Measurements from ENCODE around the gene PGK1. TPM values are rescaled to one million over a fixed set of nuclear protein-coding genes. Genes with fewer than 3 reads are reported as not detected.
A peak's percentile ranks its signal among the peaks of the same experiment; 100 is the strongest.
"Not testable (repeated sequence)": the region's sequence is repeated elsewhere in the genome, so short reads cannot be mapped to it uniquely, and the experiment has no call there.

Gene PGK1
- total RNA-seq, 2 experiments from 2014 or later: 1,745 to 1,759 TPM

DNA sequence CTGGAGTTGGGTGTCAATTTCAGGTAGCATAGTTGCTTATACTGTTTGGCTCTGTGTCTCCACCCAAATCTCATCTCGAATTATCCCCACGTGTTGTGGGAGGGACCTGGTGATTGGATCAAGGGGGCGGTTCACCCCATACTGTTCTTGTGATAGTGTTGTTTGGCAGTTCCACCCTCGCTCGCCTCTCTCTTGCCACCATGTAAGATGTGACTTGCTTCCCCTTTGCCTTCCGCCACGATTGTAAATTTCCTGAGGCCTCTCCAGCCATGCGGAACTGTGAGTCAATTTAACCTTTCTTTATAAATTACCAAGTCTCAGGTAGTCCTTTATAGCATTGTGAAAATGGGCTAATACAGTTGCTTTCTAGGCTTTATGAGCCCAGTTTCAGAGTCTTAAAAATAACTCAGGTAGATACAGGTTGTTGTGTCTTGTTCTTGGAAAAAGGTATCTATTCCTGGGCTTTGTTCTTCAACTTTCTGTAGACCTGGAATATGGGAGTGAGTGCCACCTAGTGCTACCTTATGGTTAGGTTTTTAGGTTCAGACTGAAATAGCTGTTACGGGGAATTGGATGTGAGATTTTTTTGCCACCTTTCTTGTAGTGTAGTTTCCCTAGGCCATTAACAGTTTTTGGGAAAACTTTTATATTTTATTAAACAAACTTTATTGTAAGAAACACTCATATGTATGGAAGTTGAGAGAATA lies 15.6 kb downstream of the PGK1 start:
- Mint-ChIP-seq H3K36me3 (ENCODE audit: low read depth) (peaks cover 81% of the 10 kb centered on the region), H3K4me3 (peak overlapping the region; percentile 15), H3K4me1 (ENCODE audit: low read depth) (peaks cover 70% of the 10 kb centered on the region), H3K27me3 (no peaks in the 10 kb centered on the region), H3K27ac (peak overlapping the region; percentile 74), H3K9me3 (no peaks in the 10 kb centered on the region)
- DNase-seq: no peak
- TF ChIP-seq, protein P1, sequence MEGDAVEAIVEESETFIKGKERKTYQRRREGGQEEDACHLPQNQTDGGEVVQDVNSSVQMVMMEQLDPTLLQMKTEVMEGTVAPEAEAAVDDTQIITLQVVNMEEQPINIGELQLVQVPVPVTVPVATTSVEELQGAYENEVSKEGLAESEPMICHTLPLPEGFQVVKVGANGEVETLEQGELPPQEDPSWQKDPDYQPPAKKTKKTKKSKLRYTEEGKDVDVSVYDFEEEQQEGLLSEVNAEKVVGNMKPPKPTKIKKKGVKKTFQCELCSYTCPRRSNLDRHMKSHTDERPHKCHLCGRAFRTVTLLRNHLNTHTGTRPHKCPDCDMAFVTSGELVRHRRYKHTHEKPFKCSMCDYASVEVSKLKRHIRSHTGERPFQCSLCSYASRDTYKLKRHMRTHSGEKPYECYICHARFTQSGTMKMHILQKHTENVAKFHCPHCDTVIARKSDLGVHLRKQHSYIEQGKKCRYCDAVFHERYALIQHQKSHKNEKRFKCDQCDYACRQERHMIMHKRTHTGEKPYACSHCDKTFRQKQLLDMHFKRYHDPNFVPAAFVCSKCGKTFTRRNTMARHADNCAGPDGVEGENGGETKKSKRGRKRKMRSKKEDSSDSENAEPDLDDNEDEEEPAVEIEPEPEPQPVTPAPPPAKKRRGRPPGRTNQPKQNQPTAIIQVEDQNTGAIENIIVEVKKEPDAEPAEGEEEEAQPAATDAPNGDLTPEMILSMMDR (IDR thresholded peaks at IDR 0.05): no peak
- CTCF ChIA-PET: interaction anchor here (1.3 kb wide), 1 partner anchor 14 kb away, joined by 4 read pairs; no protein-coding TSS in a partner anchor
- intact Hi-C loops (cut with micrococcal nuclease): no loop called here
- ATAC-seq: no peak
- POLR2A ChIA-PET: interaction anchor here (5.7 kb wide), 1 partner anchor 9 kb away, joined by 29 read pairs; no protein-coding TSS in a partner anchor

DNA sequence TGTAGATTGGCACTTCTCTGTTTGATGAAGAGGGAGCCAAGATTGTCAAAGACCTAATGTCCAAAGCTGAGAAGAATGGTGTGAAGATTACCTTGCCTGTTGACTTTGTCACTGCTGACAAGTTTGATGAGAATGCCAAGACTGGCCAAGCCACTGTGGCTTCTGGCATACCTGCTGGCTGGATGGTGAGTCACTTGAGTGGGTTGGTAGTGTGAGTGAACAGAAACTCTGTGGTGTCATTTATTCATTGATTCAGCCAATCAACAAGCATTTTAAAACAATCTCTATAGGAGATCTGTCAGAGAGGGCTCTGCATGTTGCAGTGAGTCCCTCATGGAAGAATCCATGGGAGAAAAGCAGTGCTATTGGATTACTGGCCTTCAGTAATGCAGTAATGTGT lies 19.1 kb downstream of the PGK1 start:
- TF ChIP-seq, protein P1 (IDR thresholded peaks at IDR 0.05): no peak
- ChIA-PET POLR2A (interaction anchor here (1.0 to 1.3 kb wide), 2 partner anchors 10 to 19 kb away, joined by 3 read pairs; partner anchors contain the start of gene PGK1), CTCF (no interaction called here)
- peaks cover 45% of the 10 kb centered on the region for H3K4me1 Mint-ChIP-seq (ENCODE audit: low read depth)
- H3K9me3 Mint-ChIP-seq: no peaks in the 10 kb centered on the region
- peaks cover 76% of the 10 kb centered on the region for H3K36me3 Mint-ChIP-seq (ENCODE audit: low read depth)
- no peaks in the 10 kb centered on the region for H3K27me3 Mint-ChIP-seq
- DNase-seq (peak; percentile 64), ATAC-seq (peak; percentile 82)
- H3K27ac Mint-ChIP-seq: peak overlapping the region; percentile 86
- H3K4me3 Mint-ChIP-seq: no peak overlapping the region
- intact Hi-C loops (cut with micrococcal nuclease): no loop called here

DNA sequence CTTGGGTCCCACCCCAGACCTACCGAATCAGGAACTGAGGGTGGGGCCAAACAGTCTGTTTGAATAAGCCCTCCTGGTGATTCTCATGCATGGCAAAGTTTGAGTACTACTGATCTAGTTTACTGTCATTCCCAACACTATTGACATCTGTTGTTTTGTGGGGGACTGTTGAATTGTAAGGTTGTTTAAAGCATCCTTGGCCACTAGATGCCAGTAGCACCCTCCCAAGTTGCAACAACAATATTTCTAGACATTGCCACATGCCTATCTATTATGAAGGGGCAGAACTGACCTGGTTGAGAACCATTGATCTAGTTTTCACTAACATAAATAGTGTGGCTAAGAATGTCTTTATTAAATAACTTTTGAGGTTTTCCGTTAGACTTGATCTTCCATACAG lies 20.3 kb downstream of the PGK1 start:
- H3K9me3 Mint-ChIP-seq: no peaks in the 10 kb centered on the region
- DNase-seq (no peak), ATAC-seq (no peak)
- TF ChIP-seq, protein P1 (IDR thresholded peaks at IDR 0.05): no peak
- intact Hi-C loops (cut with micrococcal nuclease): no loop called here
- H3K36me3 Mint-ChIP-seq (ENCODE audit: low read depth): peaks cover 69% of the 10 kb centered on the region
- ChIA-PET CTCF (no interaction called here), POLR2A (interaction anchor here (1.1 kb wide), 1 partner anchor 19 kb away, joined by 3 read pairs; no protein-coding TSS in a partner anchor)
- H3K4me3 Mint-ChIP-seq: no peak overlapping the region
- H3K27ac Mint-ChIP-seq: peak overlapping the region; percentile 49
- H3K27me3 Mint-ChIP-seq: no peaks in the 10 kb centered on the region
- H3K4me1 Mint-ChIP-seq (ENCODE audit: low read depth): peaks cover 40% of the 10 kb centered on the region

DNA sequence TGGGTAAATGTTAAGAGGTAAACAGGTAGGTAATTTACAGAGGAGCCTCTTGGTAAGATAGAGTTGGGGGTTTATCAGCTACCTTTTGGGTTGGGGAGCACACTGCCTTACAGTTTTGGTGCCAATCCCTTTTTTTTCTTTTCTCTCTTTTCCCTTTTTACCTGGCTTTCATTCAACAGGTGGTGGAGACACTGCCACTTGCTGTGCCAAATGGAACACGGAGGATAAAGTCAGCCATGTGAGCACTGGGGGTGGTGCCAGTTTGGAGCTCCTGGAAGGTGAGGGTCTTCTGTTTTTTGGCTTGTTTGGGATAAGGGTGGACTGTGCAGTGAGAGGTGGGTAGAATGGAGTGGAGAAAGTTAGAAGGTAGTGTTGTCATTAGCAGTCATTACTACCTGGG lies 21.1 kb downstream of the PGK1 start:
- ATAC-seq (no peak), DNase-seq (no peak)
- Mint-ChIP-seq H3K36me3 (ENCODE audit: low read depth) (peaks cover 64% of the 10 kb centered on the region), H3K27me3 (no peaks in the 10 kb centered on the region), H3K4me3 (no peak overlapping the region), H3K4me1 (ENCODE audit: low read depth) (peaks cover 34% of the 10 kb centered on the region), H3K27ac (peak overlapping the region; percentile 52), H3K9me3 (no peaks in the 10 kb centered on the region)
- TF ChIP-seq, protein P1 (IDR thresholded peaks at IDR 0.05): no peak
- ChIA-PET POLR2A (interaction anchor here (0.8 to 1.3 kb wide), 4 partner anchors 11 to 21 kb away, joined by 3 to 4 read pairs (median 4); partner anchors contain the start of genes PGK1 and TAF9B), CTCF (interaction anchor here (1.3 kb wide), 1 partner anchor 13 kb away, joined by 3 read pairs; no protein-coding TSS in a partner anchor)
- intact Hi-C loops (cut with micrococcal nuclease): no loop called here

DNA sequence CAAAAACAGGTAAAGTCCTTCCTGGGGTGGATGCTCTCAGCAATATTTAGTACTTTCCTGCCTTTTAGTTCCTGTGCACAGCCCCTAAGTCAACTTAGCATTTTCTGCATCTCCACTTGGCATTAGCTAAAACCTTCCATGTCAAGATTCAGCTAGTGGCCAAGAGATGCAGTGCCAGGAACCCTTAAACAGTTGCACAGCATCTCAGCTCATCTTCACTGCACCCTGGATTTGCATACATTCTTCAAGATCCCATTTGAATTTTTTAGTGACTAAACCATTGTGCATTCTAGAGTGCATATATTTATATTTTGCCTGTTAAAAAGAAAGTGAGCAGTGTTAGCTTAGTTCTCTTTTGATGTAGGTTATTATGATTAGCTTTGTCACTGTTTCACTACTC lies 21.7 kb downstream of the PGK1 start:
- Mint-ChIP-seq H3K4me1 (ENCODE audit: low read depth) (peaks cover 38% of the 10 kb centered on the region), H3K27ac (peak overlapping the region; percentile 30), H3K36me3 (ENCODE audit: low read depth) (peaks cover 69% of the 10 kb centered on the region)
- H3K4me3 Mint-ChIP-seq; intact Hi-C loops (cut with micrococcal nuclease); DNase-seq; ATAC-seq; H3K27me3 Mint-ChIP-seq; H3K9me3 Mint-ChIP-seq: not testable (repeated sequence)
- POLR2A ChIA-PET: interaction anchor here (0.8 to 1.3 kb wide), 3 partner anchors 10 to 21 kb away, joined by 3 to 4 read pairs (median 4); partner anchors contain the start of genes PGK1 and TAF9B
- CTCF ChIA-PET: interaction anchor here (1.2 to 1.3 kb wide), 2 partner anchors 10 to 12 kb away, joined by 3 read pairs; no protein-coding TSS in a partner anchor

Measured in activated CD8-positive, alpha-beta T cell treated with anti-CD3 and anti-CD28 coated beads for 36 hours (primary cell).